Melanocyte of skin (primary cell): ENCODE data around the gene COMMD8. TPM values are rescaled to one million over a fixed set of nuclear protein-coding genes. Genes with fewer than 3 reads are reported as not detected.

Experiments
- total RNA-seq, 2 donors: library from RNA; depleted of rRNA; stranded (reverse); fragments of >200 nt; gene quantifications; 2 replicates each; pipeline ENCODE4 v1.2.3, GENCODE V29; 2012

The COMMD8 gene
- 10 to 100 TPM; 24.1 to 24.6 TPM for total RNA-seq

GRCh38 chr4:47463235-47463956, at the start of gene COMMD8:
COMMD8 (minus strand) TSS chr4:47463702; CDS start chr4:47463651, 51 bp downstream.

DNA sequence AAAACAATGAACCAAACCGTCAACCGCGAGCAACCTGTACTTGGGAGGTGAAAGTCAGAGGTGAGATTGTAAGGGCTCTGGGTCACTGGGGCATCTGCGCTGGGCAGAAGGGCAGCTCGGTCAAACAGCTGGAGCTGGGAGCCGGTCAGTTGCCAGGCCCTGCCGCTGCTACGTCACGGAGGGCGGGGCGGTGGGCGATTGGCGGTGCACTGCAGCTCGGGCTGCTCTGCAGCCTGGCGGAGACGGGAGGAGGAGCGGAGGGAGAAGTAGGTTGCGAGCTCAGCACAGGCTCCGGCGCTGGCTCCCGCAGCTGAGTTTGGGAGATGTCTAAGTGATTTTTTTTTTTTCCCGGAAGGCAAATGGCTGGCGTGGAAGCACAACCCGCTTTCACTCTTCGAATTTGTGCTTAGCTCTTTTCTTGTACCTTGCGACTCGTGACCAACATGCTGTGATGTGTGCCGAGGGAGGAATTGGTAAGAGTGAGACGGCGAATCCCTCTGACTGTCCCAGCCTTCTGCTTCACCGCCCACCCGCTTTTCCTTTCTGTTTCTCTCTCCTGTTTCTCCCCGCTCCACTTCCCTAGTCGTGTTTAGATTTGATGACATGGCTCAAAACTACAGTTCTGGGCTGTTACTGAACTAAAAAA, 21.7 kb upstream of the COMMD8 start, which contains the start of gene ATP10D:
Gene ATP10D, plus strand, starts transcription at position 229 of the 646 bp plus-strand sequence. CDS start 27,266 bp downstream, outside the sequence.

Other genes with a start within 250 kb of the COMMD8 start
- 10 to 100 TPM; 18.3 to 20.3 TPM for gene ATP10D, start 21.6 kb upstream of the COMMD8 start, total RNA-seq